ENCODE results near the gene CALCOCO1.
A peak's percentile ranks its signal among the peaks of the same experiment; 100 is the strongest.
"Not testable (repeated sequence)": the region's sequence is repeated elsewhere in the genome, so short reads cannot be mapped to it uniquely, and the experiment has no call there.

Gene CALCOCO1

GRCh38 chr12:53696655-53697331, 30.5 kb downstream of the CALCOCO1 start:
- no peak for DNase-seq

GRCh38 chr12:53696285-53696654, 31.0 kb downstream of the CALCOCO1 start:
- peak; percentile 37 to 53 for DNase-seq

GRCh38 chr12:53695152-53696145, 31.8 kb downstream of the CALCOCO1 start:
- DNase-seq = no peak

GRCh38 chr12:53694756-53695151, 32.5 kb downstream of the CALCOCO1 start:
- DNase-seq = no peak

GRCh38 chr12:53688134-53688533, 39.1 kb downstream of the CALCOCO1 start:
- no peak for DNase-seq

GRCh38 chr12:53686436-53686835, 40.8 kb downstream of the CALCOCO1 start:
- no peak for DNase-seq

GRCh38 chr12:53684654-53685220, 42.5 kb downstream of the CALCOCO1 start:
- no peak for DNase-seq

GRCh38 chr12:53683983-53684382, 43.3 kb downstream of the CALCOCO1 start:
- DNase-seq = no peak

- DNase-seq = no peak
Measured at GRCh38 chr12:53683494-53683893, 43.8 kb downstream of the CALCOCO1 start.

GRCh38 chr12:53680061-53680460, 47.2 kb downstream of the CALCOCO1 start:
- DNase-seq = not testable (repeated sequence)

- DNase-seq = no peak
Measured at GRCh38 chr12:53677800-53678148, 49.5 kb downstream of the CALCOCO1 start.

GRCh38 chr12:53677016-53677799, 50.0 kb downstream of the CALCOCO1 start:
- no peak for DNase-seq

- DNase-seq = no peak
Measured at GRCh38 chr12:53676656-53677015, 50.6 kb downstream of the CALCOCO1 start.

GRCh38 chr12:53675701-53676607, 51.3 kb downstream of the CALCOCO1 start, which contains the start of gene ATP5MC2:
Gene ATP5MC2, minus strand, starts transcription at chr12:53676083. Its CDS starts 3,469 bp downstream, at chr12:53672614.
- peak; percentile 99 for DNase-seq

GRCh38 chr12:53674977-53675700, 52.1 kb downstream of the CALCOCO1 start:
- DNase-seq = no peak

- DNase-seq = no peak
Measured at GRCh38 chr12:53670971-53671370, 56.3 kb downstream of the CALCOCO1 start.

- DNase-seq = no peak
Measured at GRCh38 chr12:53670308-53670707, 56.9 kb downstream of the CALCOCO1 start.

GRCh38 chr12:53667080-53667479, 60.2 kb downstream of the CALCOCO1 start:
- DNase-seq = no peak

- no peak for DNase-seq
Measured at GRCh38 chr12:53664936-53665335, 62.3 kb downstream of the CALCOCO1 start.

GRCh38 chr12:53664191-53664590, 63.1 kb downstream of the CALCOCO1 start:
- DNase-seq = no peak

- DNase-seq = no peak
Measured at GRCh38 chr12:53660041-53660440, 67.2 kb downstream of the CALCOCO1 start.
